ENCODE measurements around the gene SH3RF3.

SH3RF3 gene

DNA sequence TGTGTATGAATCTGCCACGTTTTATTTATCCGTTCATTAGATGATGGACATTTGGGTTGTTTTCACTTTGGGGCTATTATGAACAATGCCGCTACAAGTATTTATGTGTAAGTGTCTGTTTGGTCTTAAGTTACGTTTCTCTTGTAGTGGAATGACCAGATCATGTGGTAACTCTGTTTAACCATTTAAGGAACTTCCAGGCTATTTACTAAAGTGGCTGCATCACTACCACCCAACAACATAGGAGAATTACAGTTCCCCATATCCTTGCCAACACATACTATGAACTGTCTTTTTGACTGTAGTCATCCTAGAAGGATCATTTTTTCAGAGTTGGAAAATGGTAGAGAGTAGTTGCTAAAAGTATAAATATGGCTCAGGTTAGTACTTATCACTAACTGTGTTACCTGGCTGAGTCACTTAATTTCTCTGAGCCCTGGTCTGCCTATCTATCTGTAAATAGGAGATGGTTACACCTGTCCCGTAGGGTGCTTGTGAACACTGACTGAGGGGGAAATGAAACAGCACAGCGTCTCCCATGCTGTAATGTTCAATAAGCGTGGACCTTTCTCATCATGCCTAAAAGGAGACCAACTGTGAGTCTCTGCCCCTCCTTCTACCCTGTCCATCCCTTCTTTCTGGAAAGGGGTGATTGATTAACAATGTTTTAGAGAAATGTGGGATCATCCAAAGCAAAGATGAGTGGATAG lies 103.1 kb downstream of the SH3RF3 start:
- TF ChIP-seq POLR2A (IDR thresholded peaks at IDR 0.05; ENCODE audit: extremely low read depth, insufficient read length) (no peak), CTCF (IDR thresholded peaks at IDR 0.05; ENCODE audit: low read depth, low read length) (no peak), MYC (IDR thresholded peaks at IDR 0.05; ENCODE audit: low read depth, low read length) (no peak)
- TF ChIP-seq, protein P1, sequence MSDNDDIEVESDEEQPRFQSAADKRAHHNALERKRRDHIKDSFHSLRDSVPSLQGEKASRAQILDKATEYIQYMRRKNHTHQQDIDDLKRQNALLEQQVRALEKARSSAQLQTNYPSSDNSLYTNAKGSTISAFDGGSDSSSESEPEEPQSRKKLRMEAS (IDR thresholded peaks at IDR 0.05; ENCODE audit: low read depth, low read length), result no peak
- peak; percentile 56 for DNase-seq (ENCODE audit: low read depth)
- H3K4me3 ChIP-seq (ENCODE audit: low read depth, low read length), result no peak overlapping the region

DNA sequence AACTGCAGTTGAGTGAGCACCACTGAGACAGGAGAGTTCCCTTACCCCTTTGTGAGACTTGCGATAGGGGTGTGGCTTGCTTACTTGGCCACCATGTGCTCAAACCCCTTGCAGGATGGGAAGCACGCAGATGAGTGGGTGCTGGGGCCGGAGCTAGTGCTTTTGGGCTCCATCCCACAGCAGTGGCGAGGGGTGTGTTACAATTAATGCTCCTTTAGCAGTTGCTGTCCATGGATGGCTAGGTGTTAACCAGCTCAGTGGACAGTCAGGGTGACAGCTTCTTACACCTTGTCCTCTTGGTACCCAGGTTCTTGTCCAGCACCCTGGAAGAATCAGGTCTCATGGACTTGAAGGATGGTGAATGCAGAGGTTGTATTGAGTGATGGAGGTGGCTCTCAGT lies 103.9 kb downstream of the SH3RF3 start:
- TF ChIP-seq, protein P1 (IDR thresholded peaks at IDR 0.05; ENCODE audit: low read depth, low read length), result no peak
- TF ChIP-seq CTCF (IDR thresholded peaks at IDR 0.05; ENCODE audit: low read depth, low read length) (no peak), POLR2A (IDR thresholded peaks at IDR 0.05; ENCODE audit: extremely low read depth, insufficient read length) (no peak), MYC (IDR thresholded peaks at IDR 0.05; ENCODE audit: low read depth, low read length) (no peak)
- H3K4me3 ChIP-seq (ENCODE audit: low read depth, low read length), result no peak overlapping the region

GRCh38 chr2:109233643-109234042 lies 104.6 kb downstream of the SH3RF3 start:
- H3K4me3 ChIP-seq (ENCODE audit: low read depth, low read length), result no peak overlapping the region
- DNase-seq (ENCODE audit: low read depth), result no peak
- TF ChIP-seq MYC (IDR thresholded peaks at IDR 0.05; ENCODE audit: low read depth, low read length) (no peak), POLR2A (IDR thresholded peaks at IDR 0.05; ENCODE audit: extremely low read depth, insufficient read length) (no peak), CTCF (IDR thresholded peaks at IDR 0.05; ENCODE audit: low read depth, low read length) (no peak)
- TF ChIP-seq, protein P1 (IDR thresholded peaks at IDR 0.05; ENCODE audit: low read depth, low read length), result no peak

More for the DNA sequence above, 103.9 kb downstream of the SH3RF3 start:
- DNase-seq (ENCODE audit: low read depth), result no peak

GRCh38 chr2:109234355-109234754 lies 105.3 kb downstream of the SH3RF3 start:
- DNase-seq (ENCODE audit: low read depth), result no peak
- H3K4me3 ChIP-seq (ENCODE audit: low read depth, low read length), result no peak overlapping the region
- TF ChIP-seq POLR2A (IDR thresholded peaks at IDR 0.05; ENCODE audit: extremely low read depth, insufficient read length), result no peak
- TF ChIP-seq, protein P1 (IDR thresholded peaks at IDR 0.05; ENCODE audit: low read depth, low read length), result no peak
- TF ChIP-seq MYC (IDR thresholded peaks at IDR 0.05; ENCODE audit: low read depth, low read length), result no peak
- no peak for TF ChIP-seq CTCF (IDR thresholded peaks at IDR 0.05; ENCODE audit: low read depth, low read length)

GRCh38 chr2:109236147-109236546 lies 107.1 kb downstream of the SH3RF3 start:
- no peak for DNase-seq (ENCODE audit: low read depth)
- H3K4me3 ChIP-seq (ENCODE audit: low read depth, low read length), result no peak overlapping the region
- TF ChIP-seq, protein P1 (IDR thresholded peaks at IDR 0.05; ENCODE audit: low read depth, low read length), result no peak
- TF ChIP-seq CTCF (IDR thresholded peaks at IDR 0.05; ENCODE audit: low read depth, low read length) (no peak), POLR2A (IDR thresholded peaks at IDR 0.05; ENCODE audit: extremely low read depth, insufficient read length) (no peak)

Measured in NB4 (cell line).